OCI-LY7 (cell line): ENCODE data around the gene CSPG4. TPM values are rescaled to one million over a fixed set of nuclear protein-coding genes. Genes with fewer than 3 reads are reported as not detected.

ENCODE experiments used
- BruUV-seq: library from RNA; stranded (reverse); fragments of 400-500 nt; replicated peaks from 2 replicates; lab custom pipeline; 2021; lab: Mats Ljungman, UMichigan
- CTCF ChIA-PET: fragments of 300-600 bp; sonication (Branson Sonifier 250); formaldehyde crosslinking; loops from one replicate; lab custom pipeline; 2022; ENCODE audit warnings: antibody characterized with exemption; ENCODE audit not compliant: unreplicated experiment; lab: Charles Lee
- POLR2A ChIA-PET: fragments of 300-600 bp; sonication (Branson Sonifier 250); formaldehyde crosslinking; loops from one replicate; lab custom pipeline; 2022; ENCODE audit warnings: antibody characterized with exemption; lab: Charles Lee
- DNase-seq: peaks from one replicate; pipeline ENCODE4 v3.0.0-alpha.2; 2015; ENCODE audit warnings: low spot score
- H2AFZ ChIP-seq: fragments of 200-600 bp; sonication (generic), shearing (Covaris generic); 2 replicates; pipeline ENCODE4 v1.6.1; 2014; ENCODE audit warnings: mild to moderate bottlenecking, antibody characterized with exemption, low read length, moderate library complexity
- H3K27ac ChIP-seq: fragments of 200-600 bp; sonication (generic); 2 replicates; pipeline ENCODE4 v1.5.1; 2014; ENCODE audit warnings: mixed run types, low read depth, mild to moderate bottlenecking, moderate library complexity, low read length, inconsistent platforms; ENCODE audit not compliant: poor library complexity, severe bottlenecking
- H3K36me3 ChIP-seq: fragments of 200-600 bp; sonication (generic); 2 replicates; pipeline ENCODE4 v1.6.1; 2014; ENCODE audit warnings: mild to moderate bottlenecking, antibody characterized with exemption, low read length, moderate library complexity, mixed read lengths; ENCODE audit not compliant: insufficient read depth
- H3K4me1 ChIP-seq: fragments of 200-600 bp; sonication (generic); 2 replicates; pipeline ENCODE4 v1.5.1; 2014; ENCODE audit warnings: mild to moderate bottlenecking, low read length; ENCODE audit not compliant: insufficient read depth, poor library complexity, severe bottlenecking
- H3K4me2 ChIP-seq: fragments of 200-600 bp; sonication (generic); 2 replicates; pipeline ENCODE4 v1.6.1; 2014; ENCODE audit warnings: mild to moderate bottlenecking, low read length
- H3K4me3 ChIP-seq: fragments of 200-600 bp; sonication (generic); 2 replicates; pipeline ENCODE4 v1.5.1; 2014; ENCODE audit warnings: mild to moderate bottlenecking, low read depth, low read length; ENCODE audit not compliant: poor library complexity, severe bottlenecking
- H3K79me2 ChIP-seq: fragments of 200-600 bp; sonication (generic); 2 replicates; pipeline ENCODE4 v1.6.1; 2016; ENCODE audit warnings: low read depth, mild to moderate bottlenecking, low read length, moderate library complexity, mixed read lengths; ENCODE audit not compliant: insufficient read depth
- H3K9me2 ChIP-seq: fragments of 200-600 bp; sonication (generic); 2 replicates; pipeline ENCODE4 v1.6.1; 2016; ENCODE audit warnings: mild to moderate bottlenecking, low read length, mixed read lengths; ENCODE audit not compliant: insufficient read depth
- H3K9me3 ChIP-seq: fragments of 200-600 bp; sonication (generic); 2 replicates; pipeline ENCODE4 v1.6.1; 2014; ENCODE audit warnings: mild to moderate bottlenecking, mixed run types, low read length, mixed read lengths
- H4K20me1 ChIP-seq: fragments of 200-600 bp; sonication (generic); 2 replicates; pipeline ENCODE4 v1.6.1; 2014; ENCODE audit warnings: mild to moderate bottlenecking, antibody characterized with exemption, low read length, moderate library complexity, mixed read lengths; ENCODE audit not compliant: insufficient read depth
- EZH2phosphoT487 ChIP-seq: fragments of 200-600 bp; sonication (generic); IDR thresholded peaks from 2 replicates; pipeline ENCODE4 v1.6.1; 2018; ENCODE audit warnings: low read depth, borderline replicate concordance, mild to moderate bottlenecking, mixed run types, antibody characterized with exemption, low read length, moderate library complexity, mixed read lengths
- intact Hi-C: fragments of 100-400 bp; cut with micrococcal nuclease; formaldehyde crosslinking; loops from one replicate; pipeline ENCODE4 v1.10.0; 2022; ENCODE audit not compliant: unreplicated experiment
- total RNA-seq, 2 experiments: library from RNA; depleted of rRNA in 1 of 2; stranded (reverse); fragments of >200 nt in 1 of 2; shearing (Covaris generic) in 1 of 2; gene quantifications; 2 replicates each; pipeline ENCODE4 v1.2.3, GENCODE V29; 2014 to 2022
- TF ChIP-seq, protein P1 (sequence below): fragments of 200-600 bp; sonication (generic); conservative IDR thresholded peaks from 2 replicates; pipeline ENCODE4 v1.5.1; 2014; ENCODE audit warnings: mild to moderate bottlenecking, antibody characterized with exemption, low read length, moderate library complexity, mixed read lengths

The CSPG4 gene
- total RNA-seq, 2 experiments from 2014 or later = not detected

DNA sequence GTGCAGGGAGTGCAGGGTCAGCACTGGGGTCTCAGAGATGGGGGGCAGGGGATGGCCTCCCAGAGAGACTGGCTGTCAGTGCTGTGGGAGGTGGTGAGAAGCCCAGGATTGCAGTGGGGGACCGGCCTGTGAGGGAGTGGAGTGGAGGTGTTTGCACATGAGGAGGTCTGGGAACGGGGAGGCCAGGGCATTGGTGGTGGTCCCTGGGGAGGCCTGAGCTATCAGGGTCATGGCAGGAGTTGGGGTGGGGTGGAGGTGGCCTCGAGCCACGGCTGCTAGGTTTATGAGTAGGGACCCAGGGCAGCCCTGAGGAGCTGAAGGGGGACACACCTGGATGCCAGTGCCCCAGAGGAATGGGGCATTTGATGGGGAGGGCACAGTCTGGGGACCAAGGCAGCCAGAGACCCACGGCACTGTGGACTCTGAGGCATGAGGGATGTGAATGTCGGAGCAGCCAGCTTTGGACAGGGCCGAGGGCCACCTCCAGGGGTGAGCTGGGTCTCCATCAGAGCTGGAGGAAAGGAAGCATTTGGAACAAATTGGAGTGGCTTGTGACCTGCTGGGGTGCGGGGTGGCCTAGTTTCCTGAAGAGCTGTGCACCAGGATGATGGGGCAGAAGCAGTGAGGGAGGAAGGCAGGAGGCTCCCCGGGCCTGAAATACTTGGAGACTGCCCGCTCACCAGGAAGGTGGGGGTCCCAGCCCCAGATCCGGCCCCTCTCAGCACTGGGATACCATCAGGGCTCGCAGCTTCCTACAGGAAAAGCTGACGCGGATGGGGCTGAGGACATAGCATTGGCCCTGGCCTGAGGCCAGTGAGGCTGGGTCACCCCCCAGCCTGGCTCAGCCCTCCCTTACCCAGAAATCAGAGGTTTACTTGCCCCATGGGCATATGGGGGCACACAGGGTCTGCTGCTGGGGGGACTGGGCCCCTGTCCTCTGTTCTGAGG, 9.5 kb upstream of the CSPG4 start:
- no peak for DNase-seq
- Histone ChIP-seq H3K4me1 (no peaks in the 10 kb centered on the region), H3K4me3 (no peak overlapping the region), H3K27ac (no peak overlapping the region), H4K20me1 (no peaks in the 10 kb centered on the region), H3K4me2 (no peak overlapping the region), H3K79me2 (no peaks in the 10 kb centered on the region), H3K9me2 (no peaks in the 10 kb centered on the region), H3K36me3 (no peaks in the 10 kb centered on the region), H3K9me3 (no peaks in the 10 kb centered on the region), H2AFZ (no peak overlapping the region)
- no TSS peak for BruUV-seq
- POLR2A ChIA-PET = interaction anchor here (0.6 kb wide), 1 partner anchor 210 kb away, joined by 3 read pairs; no protein-coding TSS in a partner anchor
- intact Hi-C loops = loop anchor here (5.0 to 10.0 kb wide), 3 partner anchors 35 to 423 kb away; no protein-coding TSS in a partner anchor
- TF ChIP-seq EZH2phosphoT487 = no peak
- TF ChIP-seq, protein P1, sequence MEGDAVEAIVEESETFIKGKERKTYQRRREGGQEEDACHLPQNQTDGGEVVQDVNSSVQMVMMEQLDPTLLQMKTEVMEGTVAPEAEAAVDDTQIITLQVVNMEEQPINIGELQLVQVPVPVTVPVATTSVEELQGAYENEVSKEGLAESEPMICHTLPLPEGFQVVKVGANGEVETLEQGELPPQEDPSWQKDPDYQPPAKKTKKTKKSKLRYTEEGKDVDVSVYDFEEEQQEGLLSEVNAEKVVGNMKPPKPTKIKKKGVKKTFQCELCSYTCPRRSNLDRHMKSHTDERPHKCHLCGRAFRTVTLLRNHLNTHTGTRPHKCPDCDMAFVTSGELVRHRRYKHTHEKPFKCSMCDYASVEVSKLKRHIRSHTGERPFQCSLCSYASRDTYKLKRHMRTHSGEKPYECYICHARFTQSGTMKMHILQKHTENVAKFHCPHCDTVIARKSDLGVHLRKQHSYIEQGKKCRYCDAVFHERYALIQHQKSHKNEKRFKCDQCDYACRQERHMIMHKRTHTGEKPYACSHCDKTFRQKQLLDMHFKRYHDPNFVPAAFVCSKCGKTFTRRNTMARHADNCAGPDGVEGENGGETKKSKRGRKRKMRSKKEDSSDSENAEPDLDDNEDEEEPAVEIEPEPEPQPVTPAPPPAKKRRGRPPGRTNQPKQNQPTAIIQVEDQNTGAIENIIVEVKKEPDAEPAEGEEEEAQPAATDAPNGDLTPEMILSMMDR = no peak
- CTCF ChIA-PET = no interaction called here

- intact Hi-C loops = loop anchor here (5.0 to 10.0 kb wide), 3 partner anchors 34 to 423 kb away; no protein-coding TSS in a partner anchor
- Histone ChIP-seq H3K79me2 (no peaks in the 10 kb centered on the region), H3K36me3 (no peaks in the 10 kb centered on the region), H3K9me2 (no peaks in the 10 kb centered on the region), H3K4me1 (no peaks in the 10 kb centered on the region), H3K27ac (no peak overlapping the region), H3K9me3 (no peaks in the 10 kb centered on the region), H3K4me2 (no peak overlapping the region), H3K4me3 (no peak overlapping the region), H4K20me1 (no peaks in the 10 kb centered on the region), H2AFZ (no peak overlapping the region)
- no peak for TF ChIP-seq EZH2phosphoT487
- TF ChIP-seq, protein P1 = no peak
- no TSS peak for BruUV-seq
- ChIA-PET CTCF (no interaction called here), POLR2A (interaction anchor here (0.6 kb wide), 1 partner anchor 209 kb away, joined by 3 read pairs; no protein-coding TSS in a partner anchor)
- DNase-seq = no peak
Observed at GRCh38 chr15:75721480-75721922, 8.9 kb upstream of the CSPG4 start.
